Naive B cell (primary cell): ENCODE results near the gene PRSS23. TPM values are rescaled to one million over a fixed set of nuclear protein-coding genes. Genes with fewer than 3 reads are reported as not detected.
"Not testable (repeated sequence)": the region's sequence is repeated elsewhere in the genome, so short reads cannot be mapped to it uniquely, and the experiment has no call there.

ENCODE experiments used
- ATAC-seq, 2 donors: fragments of 150-1000 bp; cut with Tn5 transposase; 2 replicates each; pipeline ENCODE4 v1.10.0; 2021; ENCODE audit warnings: low read depth in 2 of 2, mild to moderate bottlenecking in 2 of 2, moderate library complexity in 2 of 2
- DNase-seq: peaks from one replicate; pipeline ENCODE4 v3.0.0; 2022
- H3K27ac Mint-ChIP-seq, 6 donors: one replicate each; pipeline ENCODE4 v1.8.0; 2020 to 2022; ENCODE audit warnings: mild to moderate bottlenecking in 6 of 6, mixed read lengths in 6 of 6, moderate library complexity in 5 of 6, inconsistent platforms in 2 of 6
- H3K27me3 Mint-ChIP-seq, 3 donors: one replicate each; pipeline ENCODE4 v1.8.0; 2021 to 2022; ENCODE audit warnings: mixed read lengths in 3 of 3, mild to moderate bottlenecking in 1 of 3
- H3K36me3 Mint-ChIP-seq, 2 donors: one replicate each; pipeline ENCODE4 v1.8.0; 2020 to 2022; ENCODE audit warnings: mixed read lengths in 2 of 2, inconsistent platforms in 1 of 2, mild to moderate bottlenecking in 1 of 2
- H3K4me1 Mint-ChIP-seq, 3 donors: one replicate each; pipeline ENCODE4 v1.8.0; 2020 to 2022; ENCODE audit warnings: mixed read lengths in 3 of 3, inconsistent platforms in 1 of 3, mild to moderate bottlenecking in 1 of 3, moderate library complexity in 1 of 3
- H3K4me3 Mint-ChIP-seq, 8 donors: one replicate each; pipeline ENCODE4 v1.8.0; 2020 to 2022; ENCODE audit warnings: mild to moderate bottlenecking in 8 of 8, mixed read lengths in 8 of 8, moderate library complexity in 8 of 8, inconsistent platforms in 2 of 8
- H3K9me3 Mint-ChIP-seq, 7 donors: one replicate each; pipeline ENCODE4 v1.8.0; 2020 to 2022; ENCODE audit warnings: mixed read lengths in 7 of 7, mild to moderate bottlenecking in 5 of 7, inconsistent platforms in 2 of 7, moderate library complexity in 1 of 7
- polyA plus RNA-seq, 6 donors: library from polyadenylated mRNA; unstranded; fragments of 300-500 nt; fragmentation: Illumina TruSeq; gene quantifications; one replicate each; pipeline ENCODE4 v1.2.3, GENCODE V29; 2021; ENCODE audit warnings: low read depth in 6 of 6

PRSS23 gene, protein sequence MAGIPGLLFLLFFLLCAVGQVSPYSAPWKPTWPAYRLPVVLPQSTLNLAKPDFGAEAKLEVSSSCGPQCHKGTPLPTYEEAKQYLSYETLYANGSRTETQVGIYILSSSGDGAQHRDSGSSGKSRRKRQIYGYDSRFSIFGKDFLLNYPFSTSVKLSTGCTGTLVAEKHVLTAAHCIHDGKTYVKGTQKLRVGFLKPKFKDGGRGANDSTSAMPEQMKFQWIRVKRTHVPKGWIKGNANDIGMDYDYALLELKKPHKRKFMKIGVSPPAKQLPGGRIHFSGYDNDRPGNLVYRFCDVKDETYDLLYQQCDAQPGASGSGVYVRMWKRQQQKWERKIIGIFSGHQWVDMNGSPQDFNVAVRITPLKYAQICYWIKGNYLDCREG
- under 1 TPM in 3 of 6 donors, not detected in 3; 0.07 to 0.17 (median 0.09) TPM for polyA plus RNA-seq

GRCh38 chr11:86800076-86800959 is at the start of gene PRSS23:
TSS of gene PRSS23 (plus strand) at chr11:86800542. CDS start at chr11:86807644, 7,102 bp downstream.
- peak; percentile 0 for DNase-seq
- peaks cover 45 to 62% (median 52%) of the 10 kb centered on the region in 3 donors for H3K27me3 Mint-ChIP-seq
- no peak within 1 kb of the TSS for H3K27ac Mint-ChIP-seq
- H3K4me1 Mint-ChIP-seq, result peaks cover 0 to 10% (median 4%) of the 10 kb centered on the region in 3 donors
- no peaks in the 10 kb centered on the region for H3K36me3 Mint-ChIP-seq
- no peaks in the 10 kb centered on the region for H3K9me3 Mint-ChIP-seq
- peak; percentile 12 to 48 for ATAC-seq
- peak within 1 kb of the TSS in 7 of 8 donors; percentile 60 to 85 (median 70) for H3K4me3 Mint-ChIP-seq

DNA sequence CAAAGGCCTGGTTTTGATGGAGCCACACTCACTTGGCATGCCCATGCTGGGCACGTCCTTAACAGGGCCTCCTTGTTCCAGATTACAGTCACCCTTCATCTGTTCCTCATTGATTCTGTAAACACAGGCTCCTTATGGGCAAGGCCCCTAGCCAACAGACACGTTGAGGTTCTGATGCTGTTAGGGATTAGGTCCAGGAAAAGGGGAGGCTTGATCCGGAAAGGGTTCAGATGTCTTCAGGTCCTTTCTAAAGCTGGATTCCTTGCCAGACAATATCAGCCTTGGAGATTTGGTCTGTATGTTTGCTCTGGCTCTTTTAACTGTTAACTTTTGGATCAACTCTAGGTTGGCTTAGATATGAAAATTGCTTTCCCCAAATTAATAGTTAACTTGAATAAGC is 46.9 kb upstream of the PRSS23 start:
- ATAC-seq (no peak), DNase-seq (no peak)
- no peak overlapping the region for H3K4me3 Mint-ChIP-seq
- no peaks in the 10 kb centered on the region for H3K36me3 Mint-ChIP-seq
- no peaks in the 10 kb centered on the region for H3K4me1 Mint-ChIP-seq
- peaks cover 0 to 3% (median 0%) of the 10 kb centered on the region in 7 donors for H3K9me3 Mint-ChIP-seq
- H3K27me3 Mint-ChIP-seq, result peaks cover 0 to 3% (median 0%) of the 10 kb centered on the region in 3 donors
- no peak overlapping the region for H3K27ac Mint-ChIP-seq

GRCh38 chr11:86755146-86755545 is 45.2 kb upstream of the PRSS23 start:
- H3K27ac Mint-ChIP-seq, result no peak overlapping the region
- ATAC-seq (no peak), DNase-seq (no peak)
- no peaks in the 10 kb centered on the region for H3K27me3 Mint-ChIP-seq
- no peak overlapping the region for H3K4me3 Mint-ChIP-seq
- H3K4me1 Mint-ChIP-seq, result no peaks in the 10 kb centered on the region
- no peaks in the 10 kb centered on the region for H3K36me3 Mint-ChIP-seq
- H3K9me3 Mint-ChIP-seq, result peaks cover 0 to 3% (median 0%) of the 10 kb centered on the region in 7 donors

- ATAC-seq (no peak), DNase-seq (no peak)
- Mint-ChIP-seq H3K4me1 (no peaks in the 10 kb centered on the region), H3K27me3 (no peaks in the 10 kb centered on the region), H3K9me3 (peaks cover 0 to 3% (median 0%) of the 10 kb centered on the region in 7 donors), H3K27ac (no peak overlapping the region), H3K4me3 (no peak overlapping the region), H3K36me3 (no peaks in the 10 kb centered on the region)
Measured at GRCh38 chr11:86758171-86758570, 42.2 kb upstream of the PRSS23 start.

DNA sequence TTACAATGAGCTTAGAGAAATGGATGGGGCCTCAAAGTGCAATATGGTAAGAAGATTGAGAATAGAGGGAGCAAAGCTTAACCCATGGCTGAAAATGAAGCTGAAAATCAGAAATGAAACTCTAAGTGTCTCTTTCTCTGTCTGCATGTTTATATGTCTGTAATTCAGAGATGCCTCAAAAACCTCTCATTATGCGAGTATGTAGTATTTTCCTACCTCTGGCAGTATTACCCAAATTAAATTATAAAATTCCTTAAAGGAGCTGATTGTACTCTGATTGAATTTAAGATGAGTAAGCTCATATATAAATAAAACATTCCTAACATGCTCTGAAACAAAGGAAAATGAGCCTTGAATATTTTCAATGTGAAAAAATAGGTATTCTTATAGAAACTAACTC is 39.8 kb upstream of the PRSS23 start:
- H3K36me3 Mint-ChIP-seq, result no peaks in the 10 kb centered on the region
- H3K27me3 Mint-ChIP-seq, result no peaks in the 10 kb centered on the region
- no peak for DNase-seq
- H3K27ac Mint-ChIP-seq, result no peak overlapping the region
- H3K4me3 Mint-ChIP-seq, result no peak overlapping the region
- no peaks in the 10 kb centered on the region for H3K4me1 Mint-ChIP-seq
- H3K9me3 Mint-ChIP-seq, result peaks cover 0 to 3% (median 0%) of the 10 kb centered on the region in 7 donors
- no peak for ATAC-seq

DNA sequence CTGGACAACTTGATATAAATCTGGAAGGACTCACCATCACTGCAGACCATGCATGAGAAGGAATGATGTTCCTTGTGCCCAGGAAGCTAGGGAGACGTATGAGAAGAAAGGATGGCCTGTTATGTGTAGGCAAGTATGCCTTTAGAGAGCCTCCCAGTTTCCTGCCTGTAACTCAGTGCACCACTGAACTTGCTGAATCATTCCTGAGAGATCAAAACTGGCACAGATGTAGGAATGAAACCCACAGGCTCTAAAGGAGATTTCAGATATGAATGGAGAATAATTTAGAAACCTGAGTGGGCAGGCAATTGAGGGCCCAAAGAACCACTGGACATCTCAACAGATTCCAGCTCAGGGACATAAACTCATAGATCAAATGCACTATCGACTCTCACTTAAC is 38.4 kb upstream of the PRSS23 start:
- Mint-ChIP-seq H3K27me3 (peaks cover 0 to 4% (median 0%) of the 10 kb centered on the region in 3 donors), H3K4me1 (no peaks in the 10 kb centered on the region), H3K36me3 (no peaks in the 10 kb centered on the region), H3K9me3 (peaks cover 0 to 3% (median 0%) of the 10 kb centered on the region in 7 donors), H3K27ac (no peak overlapping the region), H3K4me3 (no peak overlapping the region)
- no peak for DNase-seq
- ATAC-seq, result no peak

- DNase-seq, result no peak
- H3K4me1 Mint-ChIP-seq, result no peaks in the 10 kb centered on the region
Measured at GRCh38 chr11:86765203-86765602, 35.1 kb upstream of the PRSS23 start.

GRCh38 chr11:86765878-86766277 is 34.5 kb upstream of the PRSS23 start:
- DNase-seq (no peak), ATAC-seq (no peak)
- Mint-ChIP-seq H3K27ac (no peak overlapping the region), H3K4me1 (no peaks in the 10 kb centered on the region), H3K4me3 (no peak overlapping the region), H3K27me3 (peaks cover 0 to 9% (median 0%) of the 10 kb centered on the region in 3 donors), H3K9me3 (no peaks in the 10 kb centered on the region), H3K36me3 (no peaks in the 10 kb centered on the region)

More at GRCh38 chr11:86765203-86765602, 35.1 kb upstream of the PRSS23 start:
- no peak for ATAC-seq
- Mint-ChIP-seq H3K36me3 (no peaks in the 10 kb centered on the region), H3K27me3 (peaks cover 0 to 9% (median 0%) of the 10 kb centered on the region in 3 donors), H3K9me3 (no peaks in the 10 kb centered on the region), H3K27ac (no peak overlapping the region), H3K4me3 (no peak overlapping the region)

GRCh38 chr11:86769219-86769618 is 31.1 kb upstream of the PRSS23 start:
- DNase-seq (no peak), ATAC-seq (no peak)
- Mint-ChIP-seq H3K9me3 (peaks cover 0 to 9% (median 3%) of the 10 kb centered on the region in 7 donors), H3K36me3 (no peaks in the 10 kb centered on the region), H3K4me3 (no peak overlapping the region), H3K27me3 (peaks cover 0 to 9% (median under 1%) of the 10 kb centered on the region in 3 donors), H3K4me1 (no peaks in the 10 kb centered on the region), H3K27ac (no peak overlapping the region)

DNA sequence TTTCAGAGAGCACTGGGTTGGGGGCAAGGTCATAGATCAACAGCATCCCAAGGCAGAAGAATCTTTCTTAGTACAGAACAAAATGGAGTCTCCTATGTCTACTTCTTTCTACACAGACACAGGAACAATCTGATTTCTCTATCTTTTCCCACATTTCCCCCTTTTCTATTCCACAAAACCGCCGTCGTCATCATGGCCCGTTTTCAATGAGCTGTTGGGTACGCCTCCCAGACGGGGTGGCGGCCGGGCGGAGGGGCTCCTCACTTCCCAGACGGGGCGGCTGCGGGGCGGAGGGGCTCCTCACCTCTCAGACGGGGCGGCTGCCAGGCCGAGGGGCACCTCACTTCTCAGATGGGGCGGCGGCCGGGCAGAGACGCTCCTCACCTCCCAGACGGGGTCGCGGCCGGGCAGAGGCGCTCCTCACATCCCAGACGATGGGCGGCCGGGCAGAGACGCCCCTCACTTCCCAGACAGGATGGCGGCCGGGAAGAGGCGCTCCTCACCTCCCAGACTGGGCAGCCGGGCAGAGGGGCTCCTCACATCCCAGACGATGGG is 29.8 kb upstream of the PRSS23 start:
- DNase-seq, result not testable (repeated sequence)

GRCh38 chr11:86772999-86773398 is 27.3 kb upstream of the PRSS23 start:
- no peak overlapping the region for H3K27ac Mint-ChIP-seq
- no peaks in the 10 kb centered on the region for H3K36me3 Mint-ChIP-seq
- DNase-seq, result no peak
- no peak for ATAC-seq
- H3K27me3 Mint-ChIP-seq, result peaks cover 0 to 5% (median 4%) of the 10 kb centered on the region in 3 donors
- H3K4me3 Mint-ChIP-seq, result no peak overlapping the region
- H3K9me3 Mint-ChIP-seq, result peaks cover 0 to 9% (median 3%) of the 10 kb centered on the region in 7 donors
- H3K4me1 Mint-ChIP-seq, result no peaks in the 10 kb centered on the region

More for the DNA sequence above, 29.8 kb upstream of the PRSS23 start:
- H3K27me3 Mint-ChIP-seq, result peaks cover 0 to 13% (median 4%) of the 10 kb centered on the region in 3 donors
- H3K27ac Mint-ChIP-seq, H3K4me3 Mint-ChIP-seq, H3K36me3 Mint-ChIP-seq, ATAC-seq, H3K4me1 Mint-ChIP-seq, H3K9me3 Mint-ChIP-seq: not testable (repeated sequence)

GRCh38 chr11:86773513-86774252 is 26.7 kb upstream of the PRSS23 start:
- DNase-seq, result no peak
- no peak overlapping the region for H3K4me3 Mint-ChIP-seq
- no peaks in the 10 kb centered on the region for H3K4me1 Mint-ChIP-seq
- H3K27me3 Mint-ChIP-seq, result peaks cover 0 to 4% (median 3%) of the 10 kb centered on the region in 3 donors
- H3K27ac Mint-ChIP-seq, result no peak overlapping the region
- ATAC-seq, result no peak
- peaks cover 0 to 9% (median 3%) of the 10 kb centered on the region in 7 donors for H3K9me3 Mint-ChIP-seq
- H3K36me3 Mint-ChIP-seq, result no peaks in the 10 kb centered on the region

- Mint-ChIP-seq H3K4me1 (no peaks in the 10 kb centered on the region), H3K36me3 (no peaks in the 10 kb centered on the region), H3K27ac (no peak overlapping the region), H3K27me3 (peaks cover 0 to 6% (median 4%) of the 10 kb centered on the region in 3 donors), H3K9me3 (peaks cover 0 to 9% (median 3%) of the 10 kb centered on the region in 7 donors), H3K4me3 (no peak overlapping the region)
- ATAC-seq (no peak), DNase-seq (no peak)
Measured at GRCh38 chr11:86774417-86774816, 25.9 kb upstream of the PRSS23 start.
